AG08395 (cell line): ENCODE data around the gene UNC45A.
A peak's percentile ranks its signal among the peaks of the same experiment; 100 is the strongest.

Experiments
- DNase-seq: peaks from one replicate; pipeline ENCODE4 v3.0.0; 2012; ENCODE audit warnings: mixed read lengths, low spot score

UNC45A gene

DNA sequence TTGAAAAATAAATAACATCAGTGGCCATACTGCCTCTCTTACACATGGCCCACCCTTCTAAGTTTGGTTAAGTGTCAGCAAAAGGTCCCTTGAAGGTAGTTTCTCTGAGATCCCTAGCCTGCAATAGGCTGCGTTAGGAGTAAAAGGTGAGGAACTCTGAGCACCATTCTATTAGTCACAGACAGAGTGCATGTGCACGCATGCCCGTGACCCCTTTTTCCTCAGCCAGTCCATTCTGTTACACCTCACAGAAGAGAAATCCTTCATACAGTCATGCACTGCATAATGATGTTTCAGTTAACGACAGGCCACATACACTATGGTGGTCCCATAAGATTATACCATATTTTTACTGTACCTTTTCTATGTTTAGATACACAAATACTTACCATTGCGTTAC is 32.1 kb downstream of the UNC45A start:
- no peak for DNase-seq

DNA sequence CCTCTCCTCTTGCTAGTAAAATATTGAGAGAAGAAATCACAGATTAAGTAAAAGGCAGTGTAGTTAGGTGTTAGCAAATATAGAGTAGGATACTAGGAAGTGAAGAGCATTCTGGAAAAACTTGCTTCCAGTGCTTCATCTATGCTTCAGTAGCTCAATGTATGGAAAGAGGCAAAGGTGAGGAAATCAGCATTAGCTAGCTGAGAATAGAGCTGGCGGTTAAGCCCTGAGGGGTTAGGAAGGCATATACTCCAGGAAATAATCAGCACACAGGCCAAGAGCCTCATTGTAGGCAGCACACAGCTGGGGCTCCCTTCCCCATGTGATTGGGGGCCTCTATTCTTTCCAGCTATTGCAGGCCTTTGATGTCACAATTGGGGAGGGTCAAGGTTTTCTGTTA is 33.3 kb downstream of the UNC45A start:
- no peak for DNase-seq

DNA sequence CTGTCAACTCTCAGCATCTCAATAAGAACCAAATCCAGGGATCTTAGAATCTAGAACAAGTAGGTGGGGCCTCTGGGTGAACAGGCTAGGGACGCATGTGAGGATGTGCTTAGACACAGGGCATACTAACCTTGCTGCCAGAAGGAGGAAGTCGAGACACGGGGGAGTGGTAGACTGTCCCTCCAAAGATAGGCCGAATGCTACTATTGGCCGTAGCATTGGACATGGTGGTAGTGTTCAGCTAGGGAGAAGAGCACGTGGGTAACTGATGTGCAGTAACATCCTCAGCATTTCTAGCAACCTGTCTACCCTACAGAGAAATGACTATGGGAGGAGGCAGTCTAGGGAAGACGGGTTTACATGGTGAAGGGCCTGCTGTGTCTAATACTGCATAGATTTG is 35.2 kb downstream of the UNC45A start:
- no peak for DNase-seq

DNA sequence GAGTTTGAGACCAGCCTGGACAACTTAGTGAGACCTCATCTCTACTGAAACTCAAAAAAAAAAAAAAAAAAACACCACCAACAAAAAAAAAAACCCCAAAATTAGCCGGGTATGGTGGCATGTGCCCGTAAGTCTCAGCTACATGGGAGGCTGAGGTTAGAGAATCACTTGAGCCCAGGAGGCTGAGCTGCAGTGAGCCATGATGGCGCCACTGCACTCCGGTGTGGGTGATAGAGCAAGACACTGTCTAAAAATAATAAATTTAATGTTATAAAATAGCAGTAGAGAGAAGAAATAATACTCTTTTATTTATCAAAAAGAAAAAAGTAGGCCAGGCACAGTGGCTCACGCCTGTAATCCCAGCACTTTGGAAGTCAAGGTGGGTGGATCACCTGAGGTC is 37.0 kb downstream of the UNC45A start:
- no peak for DNase-seq

DNA sequence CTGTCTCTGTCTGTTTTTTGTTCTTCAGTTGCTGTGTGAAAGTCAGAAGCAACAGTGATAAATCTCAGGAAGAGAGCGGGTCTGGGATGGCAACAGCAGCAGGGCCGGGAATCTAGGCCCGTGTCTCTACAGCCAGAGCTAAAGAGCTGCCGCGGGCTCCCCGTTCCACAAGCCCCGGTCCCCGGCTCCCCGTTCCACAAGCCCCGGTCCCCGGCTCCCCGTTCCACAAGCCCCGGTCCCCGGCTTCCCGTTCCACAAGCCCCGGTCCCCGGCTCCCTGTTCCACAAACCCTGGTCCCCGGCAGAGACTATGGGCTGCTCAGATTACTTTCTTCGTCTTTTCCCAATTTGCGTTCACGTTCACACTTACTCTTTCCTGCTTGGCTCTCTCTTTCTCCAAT is 39.1 kb downstream of the UNC45A start:
- no peak for DNase-seq

DNA sequence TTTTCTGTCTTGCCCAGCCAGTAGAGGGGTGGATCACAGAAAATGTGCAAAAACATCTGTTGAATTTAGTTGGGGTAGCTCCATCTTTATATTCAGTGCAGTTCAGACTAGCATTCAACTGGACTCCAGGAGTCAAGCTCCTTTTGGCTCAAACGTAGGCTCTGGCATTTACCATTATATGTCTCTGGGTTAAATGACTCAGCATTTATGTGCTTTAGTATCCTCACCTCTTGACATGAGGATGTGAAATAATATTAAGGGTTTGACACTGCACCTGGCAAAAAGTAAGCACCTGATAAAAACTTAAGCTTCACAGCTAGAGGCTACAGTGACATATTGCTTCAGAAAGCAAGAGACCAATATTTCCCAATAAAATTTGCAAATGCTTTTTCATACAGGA is 44.5 kb downstream of the UNC45A start:
- DNase-seq = no peak

DNA sequence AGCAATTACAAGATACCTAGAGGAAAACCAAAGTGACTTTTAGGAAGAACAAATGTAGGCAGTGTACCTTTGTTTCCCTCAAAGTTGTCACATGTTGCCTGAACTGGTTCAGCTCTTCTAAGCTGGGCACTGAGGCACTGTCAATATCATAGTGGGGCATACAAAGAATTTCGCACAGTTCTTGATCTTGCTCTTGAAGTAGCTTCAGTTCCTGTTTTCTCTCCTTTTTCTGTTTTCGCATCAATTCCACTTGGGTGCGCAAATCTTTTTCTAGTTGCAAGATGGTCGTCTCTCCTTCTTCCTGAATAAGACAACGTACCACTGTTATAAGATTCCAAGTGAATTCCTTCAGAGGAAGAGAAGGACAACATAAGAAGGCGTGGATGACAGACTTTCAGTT is 46.6 kb downstream of the UNC45A start:
- no peak for DNase-seq

DNA sequence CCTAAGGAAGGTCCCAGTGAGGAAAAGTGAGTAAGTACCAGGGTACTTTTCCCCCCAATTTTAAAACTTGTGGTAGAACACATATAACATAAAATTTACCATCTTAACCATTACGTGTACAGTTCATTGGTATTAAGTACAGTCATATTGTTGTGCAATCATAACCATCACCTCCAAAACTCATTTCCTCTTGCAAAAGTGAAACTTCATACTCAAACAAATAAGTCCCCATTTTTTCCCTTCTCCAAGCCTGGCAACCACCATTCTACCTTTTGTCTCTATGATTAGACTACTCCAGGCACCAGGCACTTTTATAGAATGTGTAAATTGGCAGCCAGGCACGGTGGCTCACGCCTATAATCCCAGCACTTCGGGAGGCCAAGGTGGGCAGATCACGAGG is 47.0 kb downstream of the UNC45A start:
- DNase-seq = no peak

DNA sequence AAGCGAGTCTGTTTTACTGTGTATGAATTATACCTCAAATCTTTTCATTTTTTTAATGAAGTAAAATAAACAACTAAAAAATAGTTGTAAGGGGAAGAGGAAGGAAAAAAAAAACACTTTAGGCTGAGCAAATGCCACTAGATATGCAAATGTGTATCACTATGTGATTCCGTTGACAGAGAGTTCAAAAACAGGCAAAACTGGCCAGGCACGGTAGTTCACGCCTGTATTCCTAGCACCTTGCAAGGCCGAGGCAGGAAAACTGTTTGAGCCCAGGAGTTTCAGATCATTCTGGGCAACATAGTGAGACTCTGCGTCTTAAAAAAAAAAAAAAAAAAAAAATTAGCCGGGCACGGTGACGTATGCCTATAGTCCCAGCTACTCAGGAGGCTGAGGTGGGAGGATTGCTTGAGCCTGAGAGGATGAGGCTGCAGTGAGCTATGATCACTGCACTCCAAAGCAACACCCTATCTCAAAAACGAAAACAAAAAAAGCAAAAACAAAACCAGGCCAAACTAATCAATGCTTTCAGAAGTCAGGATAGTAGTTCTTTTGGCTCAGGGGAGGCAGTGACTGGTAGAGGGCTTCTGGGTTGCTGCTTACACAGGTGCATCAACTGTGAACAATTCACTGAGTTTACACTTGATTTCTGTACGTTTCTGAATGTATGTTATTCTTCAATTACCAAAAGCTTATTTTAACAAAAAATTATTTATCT is 51.9 kb downstream of the UNC45A start:
- DNase-seq = no peak

DNA sequence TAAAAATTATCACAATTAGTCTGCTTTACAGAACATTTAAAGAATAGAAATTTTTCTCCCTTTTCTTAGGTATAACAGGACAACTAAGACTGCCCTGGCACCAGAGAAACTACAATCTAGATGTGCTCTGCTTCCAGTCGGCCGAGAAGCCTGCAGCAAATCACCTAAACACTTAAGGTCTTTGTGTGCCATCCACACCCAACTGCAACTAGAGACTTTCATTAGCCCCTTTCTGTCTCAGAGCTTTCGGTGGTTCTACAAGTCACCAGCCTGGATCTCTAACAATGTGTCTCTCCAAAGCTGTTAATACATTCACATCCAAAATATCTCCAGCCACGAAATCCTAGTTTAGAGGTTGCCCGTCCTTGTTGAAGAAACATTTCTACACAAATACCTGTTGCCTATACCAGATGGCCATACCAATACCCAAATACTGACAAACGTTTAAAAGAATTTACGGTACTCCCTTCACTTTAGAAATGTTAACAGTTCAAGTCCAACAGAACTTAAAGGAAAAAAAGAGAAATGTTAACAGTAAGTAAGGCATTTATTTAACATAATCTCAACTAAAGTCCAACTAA is 52.6 kb downstream of the UNC45A start:
- DNase-seq = no peak

DNA sequence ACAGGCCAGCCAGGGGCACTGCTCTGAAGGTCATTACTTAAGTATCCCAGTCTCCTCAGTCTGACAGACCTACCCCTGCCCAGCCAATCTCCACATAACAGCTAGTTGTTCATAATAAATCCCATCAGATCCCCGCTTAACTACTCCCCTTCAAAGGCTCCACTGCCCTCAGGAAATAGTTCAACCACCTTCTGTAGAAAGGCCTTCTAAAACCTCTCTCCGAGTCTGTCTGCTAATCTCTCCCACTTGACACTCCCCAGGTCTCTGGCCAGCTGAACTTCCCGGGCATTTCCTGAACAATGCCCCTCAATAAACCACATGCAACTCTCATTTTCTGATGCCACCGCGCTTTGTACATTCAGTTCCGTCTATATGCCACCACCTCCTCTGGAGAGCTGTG is 53.2 kb downstream of the UNC45A start:
- no peak for DNase-seq

DNA sequence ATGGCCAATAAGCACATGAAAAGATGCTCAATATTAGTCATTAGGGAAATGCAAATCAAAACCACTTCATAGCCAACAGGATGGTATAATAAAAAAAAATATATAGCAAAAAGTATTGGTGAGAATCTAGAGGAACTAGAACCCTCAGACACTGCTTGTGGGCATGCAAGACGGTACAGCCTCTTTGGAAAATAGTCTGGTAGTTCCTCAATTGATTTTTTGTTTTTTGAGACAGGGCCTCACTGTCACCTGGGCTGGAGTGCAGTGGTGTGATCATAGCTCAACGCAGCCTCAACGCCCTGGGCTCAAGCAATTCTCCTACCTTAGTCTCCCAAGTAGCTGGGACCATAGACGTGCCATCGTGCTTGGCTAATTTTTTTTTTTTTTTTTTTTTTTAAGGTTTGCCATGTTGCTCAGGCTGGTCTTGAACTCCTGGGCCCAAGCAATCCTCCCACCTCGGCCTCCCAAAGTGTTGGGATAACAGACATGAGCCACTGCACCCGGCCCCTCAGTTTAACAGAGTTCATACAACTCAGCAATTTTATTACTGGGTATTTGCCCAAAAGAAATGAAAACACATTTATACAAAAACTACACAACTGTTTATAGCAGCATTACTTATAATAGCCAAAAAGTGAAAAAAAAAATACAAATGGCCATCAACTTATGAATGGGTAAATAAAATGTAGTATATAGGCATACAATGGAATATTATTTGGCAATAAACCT is 54.1 kb downstream of the UNC45A start:
- no peak for DNase-seq

DNA sequence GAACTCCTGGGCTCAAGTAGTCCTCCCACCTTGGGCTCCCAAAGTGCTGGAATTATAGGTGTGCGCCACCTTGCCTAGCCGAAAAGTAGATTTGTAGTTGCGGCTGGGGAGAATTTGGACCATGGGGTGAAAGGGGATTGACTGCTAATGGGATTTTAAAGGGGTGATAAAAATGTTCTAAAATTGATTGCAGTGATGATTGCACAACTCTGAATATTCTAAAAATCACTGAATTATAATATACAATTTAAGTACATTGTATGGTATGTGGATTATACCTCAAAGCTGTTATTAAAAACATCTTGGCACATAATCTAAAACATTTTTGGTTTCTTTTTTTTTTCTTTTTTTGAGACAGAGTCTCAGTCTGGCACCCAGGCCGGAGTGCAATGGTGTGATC is 55.4 kb downstream of the UNC45A start:
- DNase-seq = no peak

DNA sequence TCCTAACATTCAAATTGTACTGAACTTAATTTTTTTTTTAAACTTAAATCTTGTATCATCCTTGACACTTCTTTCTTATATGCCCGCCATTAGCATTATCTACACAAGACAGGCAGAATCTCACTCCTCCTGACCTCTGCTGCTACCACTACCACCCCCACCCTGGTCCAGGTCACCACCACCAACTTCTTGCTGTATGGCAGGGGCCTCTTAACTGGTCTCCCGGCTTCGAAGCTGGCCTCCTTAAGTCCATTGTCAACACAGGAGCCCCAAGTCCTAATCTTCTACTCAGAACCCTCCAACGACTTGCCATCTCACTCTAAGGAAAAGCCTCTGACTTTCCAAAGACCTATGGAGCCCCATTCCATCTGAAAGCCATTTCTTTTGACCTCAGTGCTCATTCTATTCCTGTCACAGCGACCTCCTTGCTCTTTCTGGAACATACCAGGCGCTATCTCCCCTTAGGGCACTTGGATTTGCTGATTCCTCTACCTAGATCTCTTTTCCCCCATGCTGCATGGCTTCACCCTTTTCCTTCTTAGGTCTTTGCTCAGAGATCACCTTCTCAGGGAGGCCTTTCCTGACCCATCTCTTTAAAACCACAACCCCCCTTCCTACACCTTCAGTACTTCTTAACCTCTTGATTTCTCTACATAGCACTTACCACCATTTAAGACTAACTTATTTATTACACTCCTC is 56.7 kb downstream of the UNC45A start:
- DNase-seq = no peak

DNA sequence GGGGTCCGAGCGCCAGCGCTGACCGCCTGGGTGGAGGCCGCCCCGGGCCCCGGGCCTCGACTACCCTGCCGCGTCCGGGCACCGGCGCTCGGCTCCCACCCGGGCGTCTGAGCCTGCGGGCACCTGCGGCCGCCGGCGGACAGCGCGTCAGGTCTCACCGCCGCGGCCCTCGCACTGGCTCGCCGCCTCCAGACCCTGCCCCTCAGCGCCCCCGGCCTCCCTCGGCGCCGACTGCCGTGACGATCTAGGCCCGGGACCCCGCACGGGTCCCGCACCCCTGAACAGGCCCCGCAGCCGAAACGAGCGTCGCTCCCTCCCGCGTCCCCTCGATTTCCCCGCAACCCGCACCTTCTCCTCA is 59.0 kb downstream of the UNC45A start:
- DNase-seq = no peak

DNA sequence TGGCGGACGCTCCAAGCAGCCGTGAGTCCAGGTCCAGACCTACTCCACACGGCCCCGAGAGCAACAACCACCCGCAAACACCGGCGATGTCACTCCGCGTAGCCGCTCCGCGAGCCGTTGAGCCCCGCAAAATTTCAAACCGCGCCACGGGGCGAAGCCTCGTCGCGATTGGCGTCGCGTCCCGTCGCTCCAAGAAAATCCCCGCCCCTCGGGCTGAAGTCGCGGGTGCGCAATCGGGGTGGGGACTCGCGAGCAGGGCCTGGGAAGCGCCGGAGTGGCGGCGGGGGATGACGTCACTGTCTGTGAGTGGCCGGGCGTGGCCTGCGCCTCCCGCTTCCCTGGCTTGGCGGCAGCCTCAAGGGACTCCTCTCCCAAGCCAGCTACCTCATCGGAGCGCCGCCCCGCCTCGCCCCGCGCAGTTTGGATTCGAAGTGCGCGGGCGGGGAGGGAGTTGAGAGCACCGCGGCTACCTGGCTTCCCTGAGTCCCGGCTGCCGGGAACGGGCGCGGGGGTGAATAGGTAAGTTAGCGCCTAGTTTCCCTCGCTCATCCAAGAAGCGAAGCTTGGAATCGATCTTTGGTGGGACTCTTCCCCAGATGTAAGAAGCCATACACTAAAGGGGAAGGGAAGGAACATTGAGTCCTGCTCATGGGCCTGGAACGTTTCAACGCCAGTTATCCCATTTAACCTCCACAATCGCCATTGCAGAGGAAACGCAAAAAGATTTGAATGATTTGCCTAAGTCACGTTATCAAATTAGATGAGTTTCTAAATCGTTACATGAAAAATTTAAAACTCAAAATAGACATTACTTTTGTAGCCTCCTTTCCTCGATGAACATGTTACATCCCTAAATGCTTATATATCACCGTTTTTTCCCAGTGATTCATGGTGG is 59.6 kb downstream of the UNC45A start, which contains the start of gene PRC1:
Gene PRC1 (minus strand): TSS at position 119 of the 895 bp plus-strand sequence. CDS start 118 bp downstream, at position 1.
- DNase-seq = peak; percentile 100

DNA sequence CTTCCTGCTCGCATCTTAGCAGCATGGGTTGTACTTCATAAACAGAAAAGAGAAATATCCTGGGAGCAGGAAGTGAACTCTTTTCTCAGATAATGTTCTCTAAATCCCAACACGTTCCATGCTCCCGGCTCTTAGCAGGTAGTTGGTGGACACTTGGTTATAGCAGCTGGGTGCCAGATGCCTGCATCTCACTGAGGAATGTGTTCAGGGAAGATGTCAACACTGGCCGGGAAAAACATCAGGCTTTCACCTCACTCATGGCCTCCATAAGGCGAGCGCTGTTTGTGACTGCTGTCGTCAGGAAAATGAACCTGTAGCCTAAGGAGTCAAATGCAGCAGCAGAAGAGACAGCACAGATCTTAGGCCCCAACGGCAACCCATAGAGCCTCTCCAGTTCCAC is 63.7 kb downstream of the UNC45A start:
- DNase-seq = no peak

DNA sequence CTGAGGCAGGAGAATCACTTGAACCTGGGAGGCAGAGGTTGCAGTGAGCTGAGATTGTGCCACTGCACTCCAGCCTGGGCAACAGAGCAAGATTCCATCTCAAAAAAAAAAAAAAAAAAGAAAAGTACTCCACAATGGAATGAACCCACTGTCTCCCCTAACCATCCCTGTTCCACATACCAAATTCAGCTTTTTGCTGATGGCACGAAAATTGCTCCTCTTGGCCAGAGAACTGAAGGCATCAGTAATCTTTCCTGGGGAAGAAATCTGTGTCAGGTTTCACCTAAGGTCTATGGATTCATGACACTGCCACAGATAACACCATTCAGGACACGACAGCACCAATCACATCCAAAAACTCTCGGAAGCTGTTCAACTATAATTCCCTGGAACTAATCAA is 66.1 kb downstream of the UNC45A start:
- DNase-seq = no peak
